Measurements from ENCODE around the gene CACNA1C. TPM values are rescaled to one million over a fixed set of nuclear protein-coding genes. Genes with fewer than 3 reads are reported as not detected.

The CACNA1C gene
- total and polyA plus RNA-seq, 2 of the 4 experiments (the other 2 are of a cell fraction): 1.6 to 2.6 TPM

DNA sequence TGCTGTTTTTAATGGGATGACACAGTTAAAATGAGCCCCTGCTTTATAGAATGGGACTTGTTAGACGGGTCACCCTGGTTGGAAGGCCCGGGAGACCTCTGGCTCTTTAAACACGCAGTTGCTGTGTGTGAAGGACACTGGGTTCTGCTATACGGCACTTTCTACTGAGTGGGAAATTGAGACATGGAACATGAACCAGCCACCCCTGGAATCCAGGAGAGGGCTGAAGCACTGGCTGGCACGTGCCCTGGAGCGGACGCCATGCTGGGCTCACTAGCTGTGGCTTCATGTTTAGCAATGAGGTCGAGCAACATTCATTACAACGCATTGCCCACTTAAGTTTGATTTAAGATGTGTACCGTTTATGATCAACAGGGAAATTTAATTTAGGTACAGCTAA is 23.9 kb downstream of the CACNA1C start:
- ATAC-seq (ENCODE audit: low read depth) (no peak), DNase-seq (no peak)
- peak overlapping the region; percentile 6; the same call in 1 of the 2 replicates for H4K91ac ChIP-seq (ENCODE audit: insufficient read depth, low read depth, low read length)
- no peaks in the 10 kb centered on the region for H3K27me3 ChIP-seq (ENCODE audit: control insufficient read depth, insufficient read depth, low read length)
- peaks cover 8% of the 10 kb centered on the region; the same call in 1 of the 2 replicates for H3K9me1 ChIP-seq (ENCODE audit: insufficient read depth, low read length)
- TF ChIP-seq, protein P1, sequence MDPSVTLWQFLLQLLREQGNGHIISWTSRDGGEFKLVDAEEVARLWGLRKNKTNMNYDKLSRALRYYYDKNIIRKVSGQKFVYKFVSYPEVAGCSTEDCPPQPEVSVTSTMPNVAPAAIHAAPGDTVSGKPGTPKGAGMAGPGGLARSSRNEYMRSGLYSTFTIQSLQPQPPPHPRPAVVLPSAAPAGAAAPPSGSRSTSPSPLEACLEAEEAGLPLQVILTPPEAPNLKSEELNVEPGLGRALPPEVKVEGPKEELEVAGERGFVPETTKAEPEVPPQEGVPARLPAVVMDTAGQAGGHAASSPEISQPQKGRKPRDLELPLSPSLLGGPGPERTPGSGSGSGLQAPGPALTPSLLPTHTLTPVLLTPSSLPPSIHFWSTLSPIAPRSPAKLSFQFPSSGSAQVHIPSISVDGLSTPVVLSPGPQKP (IDR thresholded peaks at IDR 0.05; ENCODE audit: borderline replicate concordance, low read depth, low read length): no peak
- TF ChIP-seq CEBPB (IDR thresholded peaks at IDR 0.05; ENCODE audit: low read depth, low read length) (no peak), POLR2A (IDR thresholded peaks at IDR 0.05; ENCODE audit: low read depth, low read length) (no peak), RFX5 (IDR thresholded peaks at IDR 0.05; ENCODE audit: low read depth, low read length) (no peak), RAD21 (IDR thresholded peaks at IDR 0.05; ENCODE audit: low read length) (no peak), BHLHE40 (IDR thresholded peaks at IDR 0.05; ENCODE audit: low read depth, low read length) (no peak), MAFK (IDR thresholded peaks at IDR 0.05; ENCODE audit: low read depth, low read length) (no peak), CHD1 (IDR thresholded peaks at IDR 0.05; ENCODE audit: low read depth, low read length) (no peak), SMC3 (IDR thresholded peaks at IDR 0.05; ENCODE audit: low read depth, low read length) (no peak), MXI1 (IDR thresholded peaks at IDR 0.05; ENCODE audit: borderline replicate concordance, low read depth, low read length) (no peak), RCOR1 (IDR thresholded peaks at IDR 0.05; ENCODE audit: insufficient replicate concordance, low read length) (no peak), NFE2L2 (IDR thresholded peaks at IDR 0.05; ENCODE audit: low read depth, low read length) (no peak), FOS (IDR thresholded peaks at IDR 0.05; ENCODE audit: low read depth, low read length) (no peak)
- TF ChIP-seq, protein P2, sequence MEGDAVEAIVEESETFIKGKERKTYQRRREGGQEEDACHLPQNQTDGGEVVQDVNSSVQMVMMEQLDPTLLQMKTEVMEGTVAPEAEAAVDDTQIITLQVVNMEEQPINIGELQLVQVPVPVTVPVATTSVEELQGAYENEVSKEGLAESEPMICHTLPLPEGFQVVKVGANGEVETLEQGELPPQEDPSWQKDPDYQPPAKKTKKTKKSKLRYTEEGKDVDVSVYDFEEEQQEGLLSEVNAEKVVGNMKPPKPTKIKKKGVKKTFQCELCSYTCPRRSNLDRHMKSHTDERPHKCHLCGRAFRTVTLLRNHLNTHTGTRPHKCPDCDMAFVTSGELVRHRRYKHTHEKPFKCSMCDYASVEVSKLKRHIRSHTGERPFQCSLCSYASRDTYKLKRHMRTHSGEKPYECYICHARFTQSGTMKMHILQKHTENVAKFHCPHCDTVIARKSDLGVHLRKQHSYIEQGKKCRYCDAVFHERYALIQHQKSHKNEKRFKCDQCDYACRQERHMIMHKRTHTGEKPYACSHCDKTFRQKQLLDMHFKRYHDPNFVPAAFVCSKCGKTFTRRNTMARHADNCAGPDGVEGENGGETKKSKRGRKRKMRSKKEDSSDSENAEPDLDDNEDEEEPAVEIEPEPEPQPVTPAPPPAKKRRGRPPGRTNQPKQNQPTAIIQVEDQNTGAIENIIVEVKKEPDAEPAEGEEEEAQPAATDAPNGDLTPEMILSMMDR (conservative IDR thresholded peaks at IDR 0.05; ENCODE audit: low read depth, low read length): no peak
- TF ChIP-seq, protein P3, sequence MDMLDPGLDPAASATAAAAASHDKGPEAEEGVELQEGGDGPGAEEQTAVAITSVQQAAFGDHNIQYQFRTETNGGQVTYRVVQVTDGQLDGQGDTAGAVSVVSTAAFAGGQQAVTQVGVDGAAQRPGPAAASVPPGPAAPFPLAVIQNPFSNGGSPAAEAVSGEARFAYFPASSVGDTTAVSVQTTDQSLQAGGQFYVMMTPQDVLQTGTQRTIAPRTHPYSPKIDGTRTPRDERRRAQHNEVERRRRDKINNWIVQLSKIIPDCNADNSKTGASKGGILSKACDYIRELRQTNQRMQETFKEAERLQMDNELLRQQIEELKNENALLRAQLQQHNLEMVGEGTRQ (IDR thresholded peaks at IDR 0.05; ENCODE audit: low read depth, low read length): no peak
- intact Hi-C loops (cut with micrococcal nuclease): no loop called here
- dilution Hi-C loops (cut with HindIII; ENCODE audit: low sequenced_read_pairs, unreplicated experiment): no loop called here
- no peak overlapping the region for H3K56ac ChIP-seq (ENCODE audit: extremely low read depth, insufficient read depth, low read length)
- H2BK20ac ChIP-seq (ENCODE audit: low read depth, low read length): peak overlapping the region; percentile 76; the same call in 1 of the 2 replicates
- peak overlapping the region in 1 of 2 experiments; percentile 58; a peak in 1 of 4 replicates for H4K8ac ChIP-seq (ENCODE audit: low read depth in 2 of 2, low read length in 2 of 2)
- H3K9ac ChIP-seq (ENCODE audit: low read depth, low read length): no peak overlapping the region
- H4K5ac ChIP-seq (ENCODE audit: low read depth, low read length): no peak overlapping the region; the same call in 1 of the 2 replicates
- H2AK9ac ChIP-seq (replicated peaks; ENCODE audit: low read depth, low read length, poor library complexity): no peak overlapping the region
- H3K18ac ChIP-seq (ENCODE audit: low read depth, low read length): no peak overlapping the region; the same call in 1 of the 2 replicates
- WGBS, 2 experiments (ENCODE audit: extremely low coverage in 2 of 2, insufficient read length in 1 of 2): 96% methylated on average over 4 of the region's 10 CpGs; no CpG with 5 or more reads in 1 of the 2 experiments
- peak overlapping the region; percentile 17 for H3K4ac ChIP-seq (ENCODE audit: low read depth, low read length)
- peaks cover 12 to 25% of the 10 kb centered on the region in 2 experiments; a peak in 3 of 4 replicates for H3K79me1 ChIP-seq (ENCODE audit: low read depth in 1 of 2, low read length in 2 of 2)
- no peak overlapping the region for H2BK5ac ChIP-seq (ENCODE audit: low read depth, low read length, poor library complexity, severe bottlenecking)
- peak overlapping the region; percentile 6 for H2BK120ac ChIP-seq (ENCODE audit: low read depth, low read length)
- H3K23ac ChIP-seq (ENCODE audit: low read depth, low read length): no peak overlapping the region; the same call in 1 of the 2 replicates
- no peaks in the 10 kb centered on the region for H3K9me3 ChIP-seq (ENCODE audit: control insufficient read depth, insufficient read depth, low read length)
- no peak overlapping the region for H3K4me3 ChIP-seq (ENCODE audit: insufficient read depth, low read depth, low read length)
- CTCF ChIA-PET: no interaction called here
- POLR2A ChIA-PET (ENCODE audit: unreplicated experiment): no interaction called here
- in situ Hi-C loops (cut with MboI; ENCODE audit: low sequenced_read_pairs): no loop called here
- peak overlapping the region; percentile 38; the same call in 1 of the 2 replicates for H2AK5ac ChIP-seq (ENCODE audit: low read depth, low read length)
- no peak overlapping the region for H3K14ac ChIP-seq (replicated peaks; ENCODE audit: low read depth, low read length)
- H2AFZ ChIP-seq (replicated peaks; ENCODE audit: low read length, poor library complexity): no peak overlapping the region
- H4K20me1 ChIP-seq (ENCODE audit: insufficient read depth, low read length): peaks cover 3% of the 10 kb centered on the region; the same call in 1 of the 2 replicates
- H3K27ac ChIP-seq (ENCODE audit: insufficient read depth, low read length): no peak overlapping the region
- no peak overlapping the region for H3K4me2 ChIP-seq (ENCODE audit: low read depth, low read length)
- no peaks in the 10 kb centered on the region for H3K36me3 ChIP-seq (ENCODE audit: control insufficient read depth, insufficient read depth, low read length)
- BruUV-seq (replicated peaks): no TSS peak
- H3K4me1 ChIP-seq (ENCODE audit: control insufficient read depth, insufficient read depth, low read length): peaks cover 20% of the 10 kb centered on the region
- peak overlapping the region; percentile 17; the same call in 1 of the 3 replicates for H2BK15ac ChIP-seq (ENCODE audit: low read depth, low read length)

Measured in IMR-90 (cell line).